Mammary epithelial cell (primary cell): ENCODE measurements around the gene MYO5C.

Experiments used
- CTCF ChIP-seq, 2 donors: IDR thresholded peaks in 1 of 2; conservative IDR thresholded peaks in 1 of 2; 2 replicates each; pipeline ENCODE4 v1.5.1; 2011 to 2012; ENCODE audit warnings: inconsistent platforms in 2 of 2, low read length in 2 of 2, mild to moderate bottlenecking in 2 of 2, control low read depth in 1 of 2, low read depth in 1 of 2; ENCODE audit not compliant: insufficient read depth in 1 of 2; ENCODE audit errors: extremely low read depth in 1 of 2
- EZH2 ChIP-seq: IDR thresholded peaks from 2 replicates; pipeline ENCODE4 v1.6.1; 2012; ENCODE audit warnings: low read length, inconsistent platforms, borderline replicate concordance

DNA sequence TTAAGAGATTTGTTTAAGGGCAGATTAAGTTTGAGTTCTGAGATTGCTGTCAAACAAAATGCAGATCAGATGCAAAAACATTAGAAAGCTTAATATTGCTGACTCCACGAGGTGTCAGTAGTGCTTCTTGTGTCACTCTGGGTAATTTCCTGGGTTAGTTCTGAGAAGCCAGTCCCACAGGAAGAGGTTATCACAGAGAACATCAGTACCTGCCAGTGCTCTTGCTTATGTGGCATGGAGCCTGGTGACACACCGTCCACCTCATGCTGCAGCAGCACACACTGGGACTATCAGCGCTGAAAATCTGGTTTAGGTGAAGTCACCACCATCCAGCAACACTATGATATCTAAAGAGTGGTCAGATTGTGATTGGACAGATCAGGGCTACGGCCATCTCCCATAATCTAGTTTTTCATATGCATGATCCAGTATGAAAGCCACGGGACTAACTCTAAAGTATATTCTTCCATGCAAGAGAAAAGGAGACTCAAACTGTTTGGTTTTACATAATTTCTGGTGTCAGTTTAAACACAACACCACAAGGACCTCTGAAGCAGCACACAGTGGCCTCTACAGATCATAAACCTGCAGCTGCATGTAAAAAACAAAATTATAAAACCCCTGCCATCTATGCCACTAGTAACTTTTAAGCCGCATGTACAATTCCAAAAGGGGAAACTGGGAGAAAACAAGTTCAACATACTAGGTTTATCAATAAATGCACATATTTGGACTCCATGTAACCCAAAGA lies 36.1 kb upstream of the MYO5C start:
- TF ChIP-seq CTCF (conservative IDR thresholded peaks at IDR 0.05 in 1 of 2, IDR thresholded peaks at IDR 0.05 in 1 of 2; ENCODE audit: extremely low read depth in 1 of 2, insufficient read depth in 1 of 2, low read depth in 1 of 2, low read length in 2 of 2) (peak; percentile 65 to 66), EZH2 (no peak)
